DOHH2 (cell line): ENCODE measurements around the gene MCF2L.

ENCODE experiments used
- CTCF ChIP-seq: fragments of 200-600 bp; sonication (generic); IDR thresholded peaks from one replicate; pipeline ENCODE4 v1.5.1; 2014; ENCODE audit warnings: antibody characterized with exemption, mild to moderate bottlenecking, low read depth, low read length; ENCODE audit not compliant: poor library complexity, severe bottlenecking
- EZH2phosphoT487 ChIP-seq: fragments of 200-600 bp; sonication (generic); IDR thresholded peaks from 2 replicates; pipeline ENCODE4 v1.6.1; 2017; ENCODE audit warnings: borderline replicate concordance, mild to moderate bottlenecking, antibody characterized with exemption, low read length, moderate library complexity, mixed read lengths

GRCh38 chr13:113119166-113119821, 150.3 kb downstream of the MCF2L start:
- TF ChIP-seq CTCF = no peak
- no peak for TF ChIP-seq EZH2phosphoT487
